ENCODE data around the gene AMY1C.
"Not testable (repeated sequence)": the region's sequence is repeated elsewhere in the genome, so short reads cannot be mapped to it uniquely, and the experiment has no call there.

AMY1C gene

DNA sequence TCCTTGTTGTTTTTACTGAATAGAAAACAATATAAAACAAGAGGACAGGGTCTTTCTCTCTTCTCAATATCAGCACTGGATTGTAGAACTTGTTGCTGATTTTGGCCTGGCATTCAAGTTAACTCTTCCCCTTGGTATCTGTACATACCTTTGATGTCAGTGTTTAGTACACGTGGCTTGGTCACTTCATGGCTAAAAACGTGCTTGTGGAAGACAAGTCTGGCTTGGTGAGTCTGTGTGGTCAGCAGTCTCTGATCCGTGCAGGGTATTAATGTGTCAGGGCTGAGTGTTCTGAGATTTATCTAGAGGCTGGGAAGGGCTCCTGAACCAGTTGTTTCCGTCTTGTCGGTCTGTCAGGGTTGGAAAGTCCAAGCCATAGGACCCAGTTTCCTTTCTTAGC lies at the start of gene AMY1C:
Gene AMY1C (plus strand): TSS at position 301 of the 400 bp plus-strand sequence. CDS start 572 bp downstream, outside the sequence.
- not testable (repeated sequence) for DNase-seq

DNA sequence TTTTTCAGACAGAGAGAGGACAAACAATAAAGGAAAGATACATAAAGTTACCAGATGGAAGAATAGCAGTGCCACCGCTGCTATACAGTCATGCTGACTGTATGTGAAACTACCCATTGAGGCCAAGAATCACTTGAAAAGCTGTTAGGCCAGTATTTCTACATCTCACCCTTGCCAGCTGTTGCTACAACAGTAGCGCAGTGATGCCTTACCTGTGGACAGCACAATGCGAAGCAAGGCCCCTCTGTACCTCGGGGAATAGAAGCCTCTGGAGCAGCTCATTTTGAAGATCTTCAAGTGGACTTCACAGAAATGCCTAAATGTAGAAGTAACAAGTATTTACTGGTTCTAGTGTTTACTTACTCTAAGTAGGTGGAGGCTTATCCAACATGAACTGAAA lies 49.0 kb upstream of the AMY1C start:
- DNase-seq: not testable (repeated sequence)

DNA sequence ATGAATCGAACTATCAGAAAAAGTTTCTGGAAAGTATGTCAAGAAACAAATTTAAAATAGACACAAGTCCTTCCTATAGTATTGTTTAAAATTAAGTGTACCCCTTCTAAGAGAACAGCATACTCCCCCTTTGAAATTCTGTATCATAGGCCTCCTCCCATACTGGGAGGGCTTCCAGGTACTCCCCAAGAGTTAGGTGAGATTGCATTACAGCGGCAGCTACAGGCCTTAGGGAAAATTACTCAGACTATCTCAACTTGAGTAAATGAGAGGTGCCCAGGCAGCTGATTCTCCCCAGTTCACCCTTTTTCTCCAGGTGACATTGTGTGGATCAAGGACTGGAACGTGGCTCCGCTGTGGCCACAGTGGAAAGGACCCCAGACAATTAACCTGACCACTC lies 48.4 kb upstream of the AMY1C start:
- not testable (repeated sequence) for DNase-seq

DNA sequence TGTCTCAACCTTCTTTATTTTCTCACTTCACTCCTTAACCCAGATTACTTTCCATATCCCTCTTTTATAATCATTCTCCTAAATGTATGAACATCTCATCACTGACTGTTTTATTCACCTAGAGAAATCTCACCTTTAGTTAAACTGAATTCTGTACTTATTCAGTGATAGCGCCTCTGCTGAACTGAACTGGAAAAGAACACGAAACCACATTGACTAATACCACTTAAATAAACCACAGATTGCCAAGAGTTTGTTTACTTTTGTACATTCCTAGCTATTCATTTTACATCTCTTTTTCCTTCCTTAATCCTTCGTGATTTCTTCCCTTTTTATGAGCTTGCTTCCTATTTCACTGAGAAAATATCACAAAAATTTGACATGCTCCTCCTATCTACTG lies 42.0 kb upstream of the AMY1C start:
- not testable (repeated sequence) for DNase-seq

DNA sequence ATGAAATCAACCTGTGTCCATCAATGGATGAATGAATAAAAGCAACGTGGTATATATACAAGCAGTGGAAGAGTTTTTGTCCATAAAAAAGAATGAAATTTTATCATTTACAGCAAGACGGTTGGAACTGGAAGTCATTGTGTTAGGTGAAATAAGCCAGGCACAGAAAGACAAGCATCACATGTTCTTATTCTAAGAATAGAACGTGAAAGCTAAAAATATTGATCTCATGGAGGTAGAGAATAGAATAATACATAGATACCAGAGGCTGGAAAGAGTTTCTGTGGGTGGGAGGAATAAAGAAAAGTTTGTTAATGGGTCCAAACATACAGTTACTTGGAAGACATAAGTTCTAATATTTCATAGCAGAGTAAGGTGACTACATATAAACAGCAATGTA lies 39.3 kb upstream of the AMY1C start:
- not testable (repeated sequence) for DNase-seq

DNA sequence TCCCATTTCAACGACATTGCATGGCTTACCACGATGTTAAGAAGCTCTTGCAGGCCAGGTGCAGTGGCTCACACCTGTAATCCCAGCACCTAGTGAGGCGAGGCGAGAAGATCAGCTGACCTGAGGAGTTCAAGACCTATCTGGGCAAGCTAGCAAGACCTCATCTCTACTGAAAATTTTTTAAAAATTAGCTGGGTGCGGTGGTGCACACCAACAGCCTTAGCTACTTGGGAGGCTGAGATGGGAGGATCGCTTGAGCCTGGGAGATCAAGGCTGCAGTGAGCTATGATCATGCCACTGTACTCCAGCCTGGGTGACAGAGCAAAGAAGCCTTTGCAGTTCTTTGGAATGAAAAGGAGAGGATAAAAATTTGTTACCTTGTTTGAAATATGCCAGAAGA lies 32.3 kb upstream of the AMY1C start:
- DNase-seq: not testable (repeated sequence)

DNA sequence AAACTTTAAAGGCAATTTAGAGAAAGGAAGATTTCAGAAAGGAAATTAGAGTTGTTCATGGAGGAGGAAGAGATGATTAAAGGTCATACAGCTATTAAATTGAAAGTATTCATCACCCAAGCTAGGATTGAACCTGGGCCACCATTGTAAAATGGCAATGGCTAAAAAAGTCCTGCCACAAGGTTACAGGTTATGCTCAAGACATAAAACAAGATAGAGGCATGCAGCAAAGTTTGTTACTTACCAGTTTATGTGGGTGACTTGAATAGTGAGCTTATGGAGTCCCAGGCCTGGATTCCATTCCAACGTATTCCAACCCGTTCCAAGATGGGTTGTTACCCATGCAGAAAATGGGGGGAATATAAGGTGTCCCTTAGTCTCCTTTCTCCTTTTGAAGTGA lies 28.2 kb upstream of the AMY1C start:
- not testable (repeated sequence) for DNase-seq

DNA sequence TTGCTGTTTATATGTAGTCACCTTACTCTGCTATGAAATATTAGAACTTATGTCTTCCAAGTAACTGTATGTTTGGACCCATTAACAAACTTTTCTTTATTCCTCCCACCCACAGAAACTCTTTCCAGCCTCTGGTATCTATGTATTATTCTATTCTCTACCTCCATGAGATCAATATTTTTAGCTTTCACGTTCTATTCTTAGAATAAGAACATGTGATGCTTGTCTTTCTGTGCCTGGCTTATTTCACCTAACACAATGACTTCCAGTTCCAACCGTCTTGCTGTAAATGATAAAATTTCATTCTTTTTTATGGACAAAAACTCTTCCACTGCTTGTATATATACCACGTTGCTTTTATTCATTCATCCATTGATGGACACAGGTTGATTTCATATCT lies 14.4 kb upstream of the AMY1C start:
- DNase-seq: not testable (repeated sequence)

DNA sequence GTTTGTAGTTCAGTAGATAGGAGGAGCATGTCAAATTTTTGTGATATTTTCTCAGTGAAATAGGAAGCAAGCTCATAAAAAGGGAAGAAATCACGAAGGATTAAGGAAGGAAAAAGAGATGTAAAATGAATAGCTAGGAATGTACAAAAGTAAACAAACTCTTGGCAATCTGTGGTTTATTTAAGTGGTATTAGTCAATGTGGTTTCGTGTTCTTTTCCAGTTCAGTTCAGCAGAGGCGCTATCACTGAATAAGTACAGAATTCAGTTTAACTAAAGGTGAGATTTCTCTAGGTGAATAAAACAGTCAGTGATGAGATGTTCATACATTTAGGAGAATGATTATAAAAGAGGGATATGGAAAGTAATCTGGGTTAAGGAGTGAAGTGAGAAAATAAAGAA lies 11.7 kb upstream of the AMY1C start:
- DNase-seq: not testable (repeated sequence)

DNA sequence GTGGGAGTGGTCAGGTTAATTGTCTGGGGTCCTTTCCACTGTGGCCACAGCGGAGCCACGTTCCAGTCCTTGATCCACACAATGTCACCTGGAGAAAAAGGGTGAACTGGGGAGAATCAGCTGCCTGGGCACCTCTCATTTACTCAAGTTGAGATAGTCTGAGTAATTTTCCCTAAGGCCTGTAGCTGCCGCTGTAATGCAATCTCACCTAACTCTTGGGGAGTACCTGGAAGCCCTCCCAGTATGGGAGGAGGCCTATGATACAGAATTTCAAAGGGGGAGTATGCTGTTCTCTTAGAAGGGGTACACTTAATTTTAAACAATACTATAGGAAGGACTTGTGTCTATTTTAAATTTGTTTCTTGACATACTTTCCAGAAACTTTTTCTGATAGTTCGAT lies 5.2 kb upstream of the AMY1C start:
- not testable (repeated sequence) for DNase-seq

DNA sequence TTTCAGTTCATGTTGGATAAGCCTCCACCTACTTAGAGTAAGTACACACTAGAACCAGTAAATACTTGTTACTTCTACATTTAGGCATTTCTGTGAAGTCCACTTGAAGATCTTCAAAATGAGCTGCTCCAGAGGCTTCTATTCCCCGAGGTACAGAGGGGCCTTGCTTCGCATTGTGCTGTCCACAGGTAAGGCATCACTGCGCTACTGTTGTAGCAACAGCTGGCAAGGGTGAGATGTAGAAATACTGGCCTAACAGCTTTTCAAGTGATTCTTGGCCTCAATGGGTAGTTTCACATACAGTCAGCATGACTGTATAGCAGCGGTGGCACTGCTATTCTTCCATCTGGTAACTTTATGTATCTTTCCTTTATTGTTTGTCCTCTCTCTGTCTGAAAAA lies 4.7 kb upstream of the AMY1C start:
- not testable (repeated sequence) for DNase-seq

DNA sequence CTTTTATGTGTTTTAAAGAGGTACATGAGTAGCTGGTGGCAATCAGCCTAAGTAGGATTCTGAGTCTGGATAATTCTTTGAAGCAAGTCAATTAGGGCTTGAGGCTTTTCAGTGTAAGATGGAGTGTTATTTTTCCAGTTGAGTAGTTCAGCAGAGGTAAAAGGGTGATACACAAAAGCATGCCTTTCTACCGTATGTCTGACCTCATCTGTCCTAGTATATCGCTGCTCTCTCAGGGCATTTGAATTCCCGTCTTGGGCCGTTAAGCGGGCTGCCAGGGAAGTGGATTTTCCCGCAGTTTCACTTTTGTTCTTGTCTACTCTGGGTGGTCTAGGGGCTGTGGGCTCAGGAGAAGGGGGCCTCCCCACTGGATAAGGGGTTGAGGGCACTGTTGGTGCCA lies 1.4 kb upstream of the AMY1C start:
- DNase-seq: not testable (repeated sequence)

DNA sequence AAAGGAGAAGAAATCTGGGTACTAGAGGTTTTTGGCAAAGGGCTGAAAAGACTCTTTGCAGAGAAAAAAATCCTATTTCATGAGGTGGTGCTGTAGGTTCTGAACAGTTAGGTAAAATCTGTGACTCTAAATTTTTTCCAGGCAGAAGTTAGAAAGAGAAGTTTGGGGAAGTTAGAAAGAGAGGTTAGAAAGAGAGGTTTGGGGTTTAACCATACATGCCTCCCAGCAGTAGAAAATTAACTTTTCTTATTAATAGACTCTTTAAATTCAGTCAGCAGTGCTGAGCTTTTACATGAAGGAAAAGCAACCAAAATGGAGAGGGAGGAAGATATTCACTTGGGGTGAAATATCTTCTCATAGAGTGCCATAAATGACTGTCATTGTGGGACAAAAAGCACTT lies 12.2 kb downstream of the AMY1C start:
- DNase-seq: no peak

DNA sequence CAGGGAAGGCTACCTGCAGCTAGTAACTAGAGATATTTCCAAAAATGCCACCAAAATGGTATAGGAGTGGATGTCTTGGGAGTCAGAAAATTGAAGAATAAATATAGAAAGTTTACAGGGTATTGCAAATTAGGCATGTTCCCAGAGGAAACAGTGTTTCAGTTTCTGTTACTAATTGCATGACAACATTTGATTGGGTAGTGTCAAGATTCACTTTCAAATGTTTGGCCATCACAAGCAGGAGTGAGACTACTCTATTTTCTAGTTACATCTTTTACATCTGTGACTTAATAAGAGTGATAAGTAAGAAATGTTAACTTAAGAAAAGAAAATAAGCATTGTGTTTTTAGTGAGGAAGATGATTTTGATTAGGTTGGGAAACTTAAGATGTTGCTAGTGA lies 30.2 kb downstream of the AMY1C start:
- DNase-seq: no peak

DNA sequence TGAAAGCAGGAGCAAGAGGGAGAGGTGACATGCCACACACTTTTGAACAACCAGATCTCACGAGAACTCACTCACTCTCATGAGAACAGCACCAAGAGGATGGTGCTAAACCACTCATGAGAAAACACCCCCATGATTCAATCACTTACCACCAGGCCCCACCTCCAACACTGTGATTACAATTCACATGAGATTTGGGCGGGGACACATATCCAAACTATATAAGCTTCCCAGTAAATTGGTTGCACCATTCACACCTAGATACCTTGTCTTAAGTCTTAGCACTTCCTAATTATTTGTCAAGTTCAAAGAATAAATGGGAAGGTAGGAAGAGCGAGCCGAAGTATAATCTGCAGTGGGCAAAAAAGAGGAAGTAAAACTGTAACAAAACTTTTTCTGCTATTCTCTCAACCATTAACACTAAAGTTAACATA lies 34.3 kb downstream of the AMY1C start:
- no peak for DNase-seq

DNA sequence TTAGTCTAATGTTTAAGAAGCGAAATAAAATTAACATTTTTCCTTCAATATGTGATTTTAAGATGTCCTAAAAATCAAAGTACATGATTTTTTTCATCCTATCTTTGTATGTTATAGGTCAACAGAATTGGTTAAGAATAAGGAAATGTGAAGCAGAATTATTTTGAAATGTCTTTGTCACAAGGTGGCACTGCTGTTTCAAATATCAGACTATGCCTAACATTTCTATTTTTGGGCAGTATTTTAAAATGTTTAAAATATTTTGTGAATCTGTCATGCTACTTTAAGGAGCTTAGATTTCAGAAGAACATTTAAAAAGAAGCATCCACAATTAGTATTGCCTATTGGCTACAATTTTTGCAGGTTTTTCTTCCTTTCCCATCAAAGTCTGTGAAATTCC lies 38.7 kb downstream of the AMY1C start:
- no peak for DNase-seq

DNA sequence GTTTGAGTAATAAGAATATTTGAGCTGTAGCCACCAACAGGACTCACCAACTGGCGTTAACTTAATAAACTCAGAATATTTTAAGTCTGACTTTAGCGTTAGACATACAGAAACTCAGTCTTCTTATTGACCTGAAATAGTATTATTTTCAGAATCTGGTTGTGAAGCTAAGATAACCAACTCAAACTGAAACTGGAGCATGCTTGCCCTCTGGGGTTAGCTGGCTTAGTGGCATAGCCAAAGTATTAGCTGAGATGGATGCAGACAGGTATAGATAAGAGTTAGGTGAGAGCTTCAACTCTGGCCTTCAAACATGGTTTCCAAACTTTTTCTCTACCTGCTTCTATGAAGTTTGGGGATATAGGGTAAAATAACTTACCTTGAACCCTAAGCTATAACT lies 40.5 kb downstream of the AMY1C start:
- no peak for DNase-seq
